ENCODE measurements around the gene EIF4G2.

Gene EIF4G2

GRCh38 chr11:10774811-10775210 lies 33.9 kb downstream of the EIF4G2 start:
- H3K36me3 ChIP-seq (ENCODE audit: control insufficient read depth, insufficient read depth, low read length) = no peaks in the 10 kb centered on the region
- H3K9ac ChIP-seq = no peak overlapping the region
- H3K9me3 ChIP-seq (ENCODE audit: control insufficient read depth, low read length) = no peaks in the 10 kb centered on the region
- peaks cover 8% of the 10 kb centered on the region for H3K4me1 ChIP-seq
- no peak for TF ChIP-seq CTCF (IDR thresholded peaks at IDR 0.05)
- no peak overlapping the region for H2AFZ ChIP-seq
- H3K27ac ChIP-seq = no peak overlapping the region
- H3K4me2 ChIP-seq (ENCODE audit: low read length) = no peak overlapping the region
- no peaks in the 10 kb centered on the region for H3K27me3 ChIP-seq (ENCODE audit: control insufficient read depth, insufficient read depth, low read length)
- H3K79me2 ChIP-seq = no peaks in the 10 kb centered on the region
- no peak overlapping the region for H3K4me3 ChIP-seq (ENCODE audit: low read depth, low read length)

- Histone ChIP-seq H3K4me1 (no peaks in the 10 kb centered on the region), H3K4me3 (ENCODE audit: low read depth, low read length) (no peak overlapping the region), H3K27me3 (ENCODE audit: control insufficient read depth, insufficient read depth, low read length) (no peaks in the 10 kb centered on the region), H3K27ac (no peak overlapping the region), H3K36me3 (ENCODE audit: control insufficient read depth, insufficient read depth, low read length) (no peaks in the 10 kb centered on the region), H2AFZ (no peak overlapping the region), H3K79me2 (no peaks in the 10 kb centered on the region), H3K9ac (no peak overlapping the region), H3K4me2 (ENCODE audit: low read length) (no peak overlapping the region), H3K9me3 (ENCODE audit: control insufficient read depth, low read length) (no peaks in the 10 kb centered on the region)
- TF ChIP-seq CTCF (IDR thresholded peaks at IDR 0.05) = no peak
Measured at GRCh38 chr11:10771457-10771856, 37.3 kb downstream of the EIF4G2 start.

- H3K4me3 ChIP-seq (ENCODE audit: low read depth, low read length) = no peak overlapping the region
- no peaks in the 10 kb centered on the region for H3K79me2 ChIP-seq
- H3K36me3 ChIP-seq (ENCODE audit: control insufficient read depth, insufficient read depth, low read length) = no peaks in the 10 kb centered on the region
- no peaks in the 10 kb centered on the region for H3K27me3 ChIP-seq (ENCODE audit: control insufficient read depth, insufficient read depth, low read length)
- H3K9ac ChIP-seq = no peak overlapping the region
- TF ChIP-seq CTCF (IDR thresholded peaks at IDR 0.05) = peak; percentile 58
- H3K4me1 ChIP-seq = no peaks in the 10 kb centered on the region
- no peaks in the 10 kb centered on the region for H3K9me3 ChIP-seq (ENCODE audit: control insufficient read depth, low read length)
- no peak overlapping the region for H3K4me2 ChIP-seq (ENCODE audit: low read length)
- H3K27ac ChIP-seq = no peak overlapping the region
- no peak overlapping the region for H2AFZ ChIP-seq
Measured at GRCh38 chr11:10770626-10771254, 38.0 kb downstream of the EIF4G2 start.

- Histone ChIP-seq H3K36me3 (ENCODE audit: control insufficient read depth, insufficient read depth, low read length) (no peaks in the 10 kb centered on the region), H3K4me3 (ENCODE audit: low read depth, low read length) (no peak overlapping the region), H3K4me1 (no peaks in the 10 kb centered on the region), H3K9me3 (ENCODE audit: control insufficient read depth, low read length) (no peaks in the 10 kb centered on the region), H2AFZ (no peak overlapping the region), H3K27ac (no peak overlapping the region), H3K9ac (no peak overlapping the region), H3K79me2 (no peaks in the 10 kb centered on the region), H3K27me3 (ENCODE audit: control insufficient read depth, insufficient read depth, low read length) (no peaks in the 10 kb centered on the region), H3K4me2 (ENCODE audit: low read length) (no peak overlapping the region)
- TF ChIP-seq CTCF (IDR thresholded peaks at IDR 0.05) = no peak
Measured at GRCh38 chr11:10764412-10764811, 44.3 kb downstream of the EIF4G2 start.

GRCh38 chr11:10763766-10764165 lies 45.0 kb downstream of the EIF4G2 start:
- no peak overlapping the region for H2AFZ ChIP-seq
- H3K27me3 ChIP-seq (ENCODE audit: control insufficient read depth, insufficient read depth, low read length) = no peaks in the 10 kb centered on the region
- no peak overlapping the region for H3K4me3 ChIP-seq (ENCODE audit: low read depth, low read length)
- no peak overlapping the region for H3K9ac ChIP-seq
- H3K36me3 ChIP-seq (ENCODE audit: control insufficient read depth, insufficient read depth, low read length) = no peaks in the 10 kb centered on the region
- no peak overlapping the region for H3K27ac ChIP-seq
- no peak overlapping the region for H3K4me2 ChIP-seq (ENCODE audit: low read length)
- H3K79me2 ChIP-seq = no peaks in the 10 kb centered on the region
- H3K4me1 ChIP-seq = no peaks in the 10 kb centered on the region
- H3K9me3 ChIP-seq (ENCODE audit: control insufficient read depth, low read length) = no peaks in the 10 kb centered on the region
- TF ChIP-seq CTCF (IDR thresholded peaks at IDR 0.05) = no peak
